T-cell (primary cell): ENCODE measurements around the gene OPRPN. TPM values are rescaled to one million over a fixed set of nuclear protein-coding genes. Genes with fewer than 3 reads are reported as not detected.

Experiments
- ATAC-seq, 4 experiments: fragments of 200-7000 bp in 3 of 4; fragments of 150-1000 bp in 1 of 4; cut with Tn5 transposase; replicated peaks in 1 of 4; 1 replicate in 3 of 4; 2 replicates in 1 of 4; pipeline ENCODE4 v1.10.0; 2021; ENCODE audit warnings: moderate library complexity in 3 of 4, mild to moderate bottlenecking in 2 of 4, moderate number of reproducible peaks in 1 of 4
- CTCF ChIA-PET, 2 donors: fragments of 300-600 bp; sonication (Branson Sonifier 250); formaldehyde crosslinking; loops; one replicate each; lab custom pipeline; 2022; ENCODE audit warnings: antibody characterized with exemption in 2 of 2; lab: Charles Lee
- POLR2A ChIA-PET, 2 donors: fragments of 300-600 bp; sonication (Branson Sonifier 250); formaldehyde crosslinking; loops; one replicate each; lab custom pipeline; 2022; ENCODE audit warnings: antibody characterized with exemption in 2 of 2; lab: Charles Lee
- DNase-seq, 35 experiments: peaks; one replicate each; pipeline versions ENCODE4 v3.0.0 to v3.0.0-alpha.2; 2013 to 2023
- H3K27ac ChIP-seq: one replicate; pipeline ENCODE4 v1.5.1; 2013; ENCODE audit warnings: low read length
- H3K27me3 ChIP-seq, 2 experiments: replicated peaks in 1 of 2; 1 replicate in 1 of 2; 2 replicates in 1 of 2; pipeline versions ENCODE4 v1.6.1 to v1.7.0; 2013; ENCODE audit warnings: low read length in 1 of 2, mixed read lengths in 1 of 2; ENCODE audit not compliant: control insufficient read depth in 2 of 2, insufficient read depth in 2 of 2; ENCODE audit errors: extremely low read depth in 1 of 2
- H3K36me3 ChIP-seq, 2 donors: 1 replicate in 1 of 2; 2 replicates in 1 of 2; pipeline versions ENCODE4 v1.6.1 to v1.7.0; 2013; ENCODE audit warnings: low read length in 1 of 2; ENCODE audit not compliant: control insufficient read depth in 2 of 2, insufficient read depth in 1 of 2; ENCODE audit errors: extremely low read depth in 1 of 2
- H3K4me1 ChIP-seq, 2 experiments: 1 replicate in 1 of 2; 2 replicates in 1 of 2; pipeline versions ENCODE4 v1.6.1 to v1.7.0; 2013; ENCODE audit warnings: low read length in 2 of 2, mixed read lengths in 1 of 2; ENCODE audit not compliant: insufficient read depth in 2 of 2, control insufficient read depth in 1 of 2; ENCODE audit errors: extremely low read depth in 1 of 2
- H3K4me3 ChIP-seq, 2 donors: 1 replicate in 1 of 2; 2 replicates in 1 of 2; pipeline versions ENCODE4 v1.5.1 to v1.7.0; 2013; ENCODE audit warnings: mild to moderate bottlenecking in 2 of 2, low read length in 1 of 2, moderate library complexity in 1 of 2; ENCODE audit not compliant: control insufficient read depth in 1 of 2; ENCODE audit errors: extremely low read depth in 1 of 2
- H3K9me3 ChIP-seq: 2 replicates; pipeline ENCODE4 v1.7.0; 2013
- H3K27ac Mint-ChIP-seq, 2 donors: one replicate each; pipeline ENCODE4 v1.8.0; 2020 to 2021; ENCODE audit warnings: mild to moderate bottlenecking in 2 of 2, mixed read lengths in 2 of 2
- H3K27me3 Mint-ChIP-seq, 2 donors: one replicate each; pipeline ENCODE4 v1.8.0; 2021 to 2022; ENCODE audit warnings: mixed read lengths in 2 of 2
- H3K36me3 Mint-ChIP-seq: one replicate; pipeline ENCODE4 v1.8.0; 2021; ENCODE audit warnings: mixed read lengths
- H3K4me1 Mint-ChIP-seq, 3 donors: one replicate each; pipeline ENCODE4 v1.8.0; 2020 to 2022; ENCODE audit warnings: mixed read lengths in 3 of 3, mild to moderate bottlenecking in 1 of 3
- H3K4me3 Mint-ChIP-seq, 3 donors: one replicate each; pipeline ENCODE4 v1.8.0; 2020 to 2022; ENCODE audit warnings: mild to moderate bottlenecking in 3 of 3, mixed read lengths in 3 of 3, moderate library complexity in 3 of 3
- H3K9me3 Mint-ChIP-seq, 3 donors: one replicate each; pipeline ENCODE4 v1.8.0; 2020 to 2022; ENCODE audit warnings: mixed read lengths in 3 of 3
- WGBS: methylation state at CpG from one replicate; pipeline ENCODE4 v1.1.5; 2013; ENCODE audit warnings: missing lambda C conversion rate; ENCODE audit not compliant: insufficient coverage; 5-methylcytosine and 5-hydroxymethylcytosine counted together
- total RNA-seq, 35 experiments: library from RNA in 6 of 35; stranded (reverse) in 6 of 35; fragments of 120-200 nt in 1 of 35; gene quantifications; one replicate each; pipeline versions ENCODE4 v1.2.1 to v1.2.4 and lab custom pipeline; 2013 to 2026

OPRPN gene, protein sequence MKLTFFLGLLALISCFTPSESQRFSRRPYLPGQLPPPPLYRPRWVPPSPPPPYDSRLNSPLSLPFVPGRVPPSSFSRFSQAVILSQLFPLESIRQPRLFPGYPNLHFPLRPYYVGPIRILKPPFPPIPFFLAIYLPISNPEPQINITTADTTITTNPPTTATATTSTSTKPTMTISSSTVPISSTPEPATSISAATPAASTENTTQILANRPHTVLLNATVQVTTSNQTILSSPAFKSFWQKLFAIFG
- total RNA-seq (not detected), total RNA-seq (lab: John Stamatoyannopoulos, UW) (0 reads per million in 29 experiments)
- total RNA-seq (2013): not detected

- ChIA-PET POLR2A (no interaction called here), CTCF (no interaction called here)
- DNase-seq (no peak), ATAC-seq (no peak)
- Histone ChIP-seq H3K36me3 (no peaks in the 10 kb centered on the region), H3K4me3 (no peak within 1 kb of the TSS), H3K27me3 (no peaks in the 10 kb centered on the region), H3K27ac (no peak within 1 kb of the TSS), H3K4me1 (no peaks in the 10 kb centered on the region), H3K9me3 (no peaks in the 10 kb centered on the region)
- Mint-ChIP-seq H3K27me3 (no peaks in the 10 kb centered on the region), H3K36me3 (no peaks in the 10 kb centered on the region), H3K4me1 (no peaks in the 10 kb centered on the region), H3K9me3 (peaks cover 0 to 4% (median 0%) of the 10 kb centered on the region in 3 donors), H3K4me3 (no peak within 1 kb of the TSS), H3K27ac (no peak within 1 kb of the TSS)
Measured at GRCh38 chr4:70397580-70397979, at the start of gene OPRPN. OPRPN (plus strand) TSS chr4:70397940; CDS start chr4:70399286, 1,346 bp downstream.

DNA sequence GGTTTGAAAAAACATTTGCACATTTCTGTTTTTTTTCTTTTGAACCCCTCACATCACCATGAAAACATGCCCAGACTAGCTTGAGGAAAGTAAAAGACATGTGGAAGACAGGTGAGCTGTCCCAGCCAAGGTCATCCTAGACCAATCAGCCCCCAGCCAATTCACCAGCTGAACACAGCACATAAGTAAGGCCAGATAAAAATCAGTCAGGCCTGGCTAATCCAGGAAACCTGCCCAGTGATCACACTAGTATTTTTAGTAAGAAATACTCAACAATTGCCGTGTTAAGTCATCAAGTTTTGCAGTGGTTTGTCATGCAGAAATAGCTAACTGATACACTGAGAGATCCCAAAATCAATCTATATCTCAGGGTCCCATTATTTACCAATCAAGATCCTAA is 41.6 kb upstream of the OPRPN start:
- Histone ChIP-seq H3K4me3 (no peak overlapping the region), H3K9me3 (no peaks in the 10 kb centered on the region), H3K4me1 (no peaks in the 10 kb centered on the region), H3K27me3 (no peaks in the 10 kb centered on the region), H3K36me3 (no peaks in the 10 kb centered on the region), H3K27ac (no peak overlapping the region)
- CTCF ChIA-PET: no interaction called here
- WGBS: 80% methylated on average over 1 of the region's 1 CpG
- no peaks in the 10 kb centered on the region for H3K36me3 Mint-ChIP-seq
- POLR2A ChIA-PET: no interaction called here
- no peak overlapping the region for H3K4me3 Mint-ChIP-seq
- ATAC-seq (no peak), DNase-seq (no peak)
- H3K27ac Mint-ChIP-seq: no peak overlapping the region
- peaks cover 0 to 2% (median 0%) of the 10 kb centered on the region in 3 donors for H3K9me3 Mint-ChIP-seq
- H3K27me3 Mint-ChIP-seq: no peaks in the 10 kb centered on the region
- H3K4me1 Mint-ChIP-seq: no peaks in the 10 kb centered on the region

- Mint-ChIP-seq H3K36me3 (no peaks in the 10 kb centered on the region), H3K4me3 (no peak overlapping the region), H3K27ac (no peak overlapping the region), H3K27me3 (peaks cover 0 to 2% of the 10 kb centered on the region in 2 donors), H3K9me3 (peaks cover 0 to 2% (median 2%) of the 10 kb centered on the region in 3 donors), H3K4me1 (no peaks in the 10 kb centered on the region)
- ChIA-PET CTCF (no interaction called here), POLR2A (interaction anchor here in 1 of 2 donors (0.6 kb wide), 1 partner anchor 12 kb away, joined by 5 read pairs; no protein-coding TSS in a partner anchor)
- H3K9me3 ChIP-seq: no peaks in the 10 kb centered on the region
- H3K4me1 ChIP-seq: no peaks in the 10 kb centered on the region
- WGBS: no CpG with 5 or more reads among the region's 3 CpGs
- H3K36me3 ChIP-seq: no peaks in the 10 kb centered on the region
- no peak overlapping the region for H3K4me3 ChIP-seq
- no peak overlapping the region for H3K27ac ChIP-seq
- no peak for ATAC-seq
- H3K27me3 ChIP-seq: no peaks in the 10 kb centered on the region
- no peak for DNase-seq
Measured at GRCh38 chr4:70359115-70359661, 38.6 kb upstream of the OPRPN start.

- Histone ChIP-seq H3K9me3 (no peaks in the 10 kb centered on the region), H3K4me1 (no peaks in the 10 kb centered on the region), H3K4me3 (no peak within 1 kb of the TSS), H3K27ac (no peak within 1 kb of the TSS), H3K27me3 (no peaks in the 10 kb centered on the region), H3K36me3 (no peaks in the 10 kb centered on the region)
- CTCF ChIA-PET: no interaction called here
- no peaks in the 10 kb centered on the region for H3K36me3 Mint-ChIP-seq
- WGBS: 100% methylated on average over 1 of the region's 3 CpGs
- no peaks in the 10 kb centered on the region for H3K4me1 Mint-ChIP-seq
- DNase-seq: no peak
- H3K27ac Mint-ChIP-seq: no peak within 1 kb of the TSS
- H3K27me3 Mint-ChIP-seq: peaks cover 0 to 6% of the 10 kb centered on the region in 2 donors
- H3K4me3 Mint-ChIP-seq: no peak within 1 kb of the TSS
- ATAC-seq: no peak
- peaks cover 0 to 8% (median 2%) of the 10 kb centered on the region in 3 donors for H3K9me3 Mint-ChIP-seq
- POLR2A ChIA-PET: no interaction called here
Measured at GRCh38 chr4:70360460-70360859, 37.3 kb upstream of the OPRPN start, which contains the start of gene SMR3A. SMR3A (plus strand) TSS chr4:70360760; CDS start chr4:70362116, 1,356 bp downstream.

DNA sequence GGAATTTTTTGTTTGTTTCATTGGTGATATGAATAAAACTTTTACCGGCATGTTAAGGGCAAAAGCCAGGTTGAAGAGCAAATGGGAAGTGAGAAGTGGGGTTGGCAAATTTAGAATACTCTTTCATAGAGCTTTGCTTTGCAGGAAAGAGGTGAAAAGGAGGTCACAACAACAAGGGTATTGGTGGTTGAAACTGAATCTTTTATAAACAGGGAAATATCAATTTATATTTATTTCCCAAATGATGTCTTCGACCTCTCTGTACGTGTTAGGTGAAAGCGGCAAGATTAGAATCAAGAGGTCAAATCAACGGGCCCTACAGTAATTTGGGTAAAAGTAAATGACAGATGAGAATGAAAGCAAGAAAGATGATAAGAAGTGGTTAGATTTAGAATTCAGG is 33.7 kb upstream of the OPRPN start:
- H3K4me1 Mint-ChIP-seq: no peaks in the 10 kb centered on the region
- peaks cover 0 to 8% (median 4%) of the 10 kb centered on the region in 3 donors for H3K9me3 Mint-ChIP-seq
- no peak overlapping the region for H3K27ac ChIP-seq
- H3K27me3 ChIP-seq: no peaks in the 10 kb centered on the region
- no peaks in the 10 kb centered on the region for H3K4me1 ChIP-seq
- H3K36me3 ChIP-seq: no peaks in the 10 kb centered on the region
- no peaks in the 10 kb centered on the region for H3K9me3 ChIP-seq
- H3K27ac Mint-ChIP-seq: no peak overlapping the region
- peaks cover 0 to 6% of the 10 kb centered on the region in 2 donors for H3K27me3 Mint-ChIP-seq
- POLR2A ChIA-PET: no interaction called here
- DNase-seq (no peak), ATAC-seq (no peak)
- H3K4me3 Mint-ChIP-seq: no peak overlapping the region
- H3K4me3 ChIP-seq: no peak overlapping the region
- 93% methylated on average over 4 of the region's 5 CpGs for WGBS
- H3K36me3 Mint-ChIP-seq: no peaks in the 10 kb centered on the region
- CTCF ChIA-PET: no interaction called here

DNA sequence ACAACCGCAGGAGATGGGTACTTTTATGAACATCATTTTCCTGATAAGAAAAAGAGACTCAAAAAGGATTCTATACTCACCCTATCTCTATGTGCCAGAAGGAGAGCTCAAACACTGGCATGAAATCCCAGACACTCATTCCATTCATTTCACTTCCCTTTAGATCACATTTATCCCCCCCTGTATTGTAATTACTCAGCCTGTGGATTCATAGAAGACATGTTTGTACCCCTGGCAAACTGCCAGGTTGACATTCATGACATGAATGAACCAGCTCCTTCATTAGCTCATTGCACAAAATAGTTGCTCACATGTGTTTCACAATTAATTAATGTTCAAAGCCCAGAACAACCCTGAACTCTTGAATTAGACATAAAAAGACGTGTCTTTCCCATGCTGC is 32.3 kb upstream of the OPRPN start:
- Histone ChIP-seq H3K36me3 (no peaks in the 10 kb centered on the region), H3K9me3 (no peaks in the 10 kb centered on the region), H3K27me3 (no peaks in the 10 kb centered on the region), H3K4me3 (no peak overlapping the region), H3K4me1 (no peaks in the 10 kb centered on the region), H3K27ac (no peak overlapping the region)
- ATAC-seq: no peak
- ChIA-PET CTCF (no interaction called here), POLR2A (no interaction called here)
- WGBS: 29% methylated on average over 1 of the region's 2 CpGs
- H3K36me3 Mint-ChIP-seq: no peaks in the 10 kb centered on the region
- no peak overlapping the region for H3K4me3 Mint-ChIP-seq
- H3K27ac Mint-ChIP-seq: no peak overlapping the region
- H3K27me3 Mint-ChIP-seq: peaks cover 0 to 6% of the 10 kb centered on the region in 2 donors
- H3K9me3 Mint-ChIP-seq: peaks cover 0 to 8% (median 3%) of the 10 kb centered on the region in 3 donors
- DNase-seq: no peak
- no peaks in the 10 kb centered on the region for H3K4me1 Mint-ChIP-seq
